Measurements from ENCODE around the gene RCBTB1.

The RCBTB1 gene

DNA sequence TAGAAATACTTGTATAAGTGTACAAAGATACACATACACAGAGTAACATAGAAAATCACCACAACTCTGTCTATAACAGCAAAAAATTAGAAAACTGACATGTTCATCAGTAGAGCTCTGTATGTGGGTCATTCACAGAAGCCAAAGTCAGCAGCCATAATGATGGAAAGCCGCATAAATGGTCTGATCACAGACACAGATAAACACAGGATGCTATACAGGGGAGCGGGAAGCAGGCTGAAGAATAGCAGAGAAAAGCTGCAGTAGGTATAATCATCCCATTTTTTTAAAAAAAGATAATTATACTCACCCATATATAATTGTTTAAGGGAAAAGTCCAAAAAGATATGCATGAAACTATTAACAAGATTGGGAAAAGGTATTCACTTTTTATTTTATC, 31.5 kb downstream of the RCBTB1 start:
- DNase-seq: no peak

DNA sequence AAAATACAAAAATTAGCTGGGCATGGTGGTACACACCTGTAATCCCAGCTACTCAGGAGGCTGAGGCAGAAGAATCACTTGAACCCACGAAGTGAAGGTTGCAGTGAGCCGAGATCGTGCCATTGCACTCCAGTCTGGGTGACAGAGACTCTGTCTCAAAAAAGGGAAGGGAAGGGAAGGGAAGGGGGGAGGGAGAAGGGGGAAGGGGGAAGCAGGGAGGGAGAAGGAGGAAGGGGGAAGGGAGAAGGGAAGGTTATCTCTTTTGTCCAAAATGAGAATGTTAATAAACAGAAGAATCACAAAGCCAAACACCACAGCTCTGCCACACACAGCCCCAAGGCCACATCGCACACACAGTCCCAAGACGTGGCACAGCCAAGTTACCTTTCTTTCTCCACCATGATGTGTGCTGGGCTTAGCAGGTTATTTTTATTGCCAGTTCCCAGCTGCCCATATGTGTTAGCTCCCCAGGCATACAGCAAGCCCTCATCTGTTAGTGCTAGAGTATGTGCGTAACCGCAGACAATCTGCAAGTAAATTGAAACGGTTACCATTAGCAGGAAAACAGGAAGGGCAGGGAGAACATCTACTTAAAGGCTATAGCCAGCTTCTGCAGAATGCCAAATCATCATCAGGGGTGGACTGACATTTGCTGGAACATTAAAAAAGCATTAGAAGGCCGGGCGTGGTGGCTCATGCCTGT, 34.3 kb downstream of the RCBTB1 start:
- no peak for DNase-seq

DNA sequence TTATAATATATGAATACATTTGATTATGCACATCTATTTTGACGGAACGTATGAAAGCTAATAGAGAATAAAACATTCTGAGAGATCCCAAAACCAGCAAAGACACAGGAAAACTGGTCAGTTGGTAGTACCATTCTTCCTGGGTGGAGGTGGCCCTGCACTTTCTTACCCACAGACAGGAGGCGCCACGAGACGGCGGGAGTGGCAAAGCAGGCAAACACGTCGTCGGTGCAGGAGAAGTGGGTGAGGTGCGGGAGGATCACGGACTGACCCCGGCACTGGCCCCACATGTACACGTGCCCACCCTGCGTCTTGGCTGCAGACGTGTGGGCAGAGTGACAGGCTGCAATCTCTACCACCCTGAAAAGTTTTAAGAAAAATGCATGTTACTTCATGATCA, 36.1 kb downstream of the RCBTB1 start:
- no peak for DNase-seq

DNA sequence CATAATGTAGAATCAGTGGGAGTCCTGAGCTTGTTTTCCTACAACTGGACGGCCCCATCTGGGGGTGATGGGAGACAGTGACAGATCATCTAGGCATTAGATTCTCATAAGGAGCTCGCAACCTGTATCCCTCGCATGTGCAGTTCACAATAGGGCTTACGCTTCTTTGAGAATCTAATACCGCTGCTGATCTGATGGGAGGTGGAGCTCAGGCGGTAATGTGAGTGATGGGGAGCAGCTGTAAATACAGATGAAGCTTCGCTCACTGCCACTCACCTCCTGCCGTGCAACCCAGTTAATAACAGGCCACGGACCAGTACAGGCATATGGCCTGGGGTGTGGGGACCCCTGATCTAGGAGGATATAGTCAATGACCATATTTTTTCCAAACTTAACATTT, 38.8 kb downstream of the RCBTB1 start:
- DNase-seq: no peak

DNA sequence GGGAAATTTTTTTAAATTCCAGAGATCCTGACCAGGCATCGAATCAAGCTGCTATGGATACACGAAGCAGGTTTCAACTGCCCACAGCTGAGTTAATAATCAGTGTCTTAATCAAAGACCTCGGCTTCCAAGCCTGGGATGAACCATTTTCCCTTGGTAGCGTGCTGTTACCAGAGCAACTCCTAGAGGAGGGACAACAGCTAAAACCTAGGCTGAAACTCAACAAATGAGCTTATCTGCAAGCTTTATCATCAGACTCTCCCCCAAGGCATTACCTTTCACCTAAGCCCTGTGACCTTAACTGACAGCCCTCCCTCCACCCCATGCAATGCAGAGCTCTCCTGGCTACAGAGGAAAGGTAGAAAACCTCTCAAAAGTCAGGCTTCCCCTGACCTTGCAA, 39.7 kb downstream of the RCBTB1 start:
- DNase-seq: no peak

DNA sequence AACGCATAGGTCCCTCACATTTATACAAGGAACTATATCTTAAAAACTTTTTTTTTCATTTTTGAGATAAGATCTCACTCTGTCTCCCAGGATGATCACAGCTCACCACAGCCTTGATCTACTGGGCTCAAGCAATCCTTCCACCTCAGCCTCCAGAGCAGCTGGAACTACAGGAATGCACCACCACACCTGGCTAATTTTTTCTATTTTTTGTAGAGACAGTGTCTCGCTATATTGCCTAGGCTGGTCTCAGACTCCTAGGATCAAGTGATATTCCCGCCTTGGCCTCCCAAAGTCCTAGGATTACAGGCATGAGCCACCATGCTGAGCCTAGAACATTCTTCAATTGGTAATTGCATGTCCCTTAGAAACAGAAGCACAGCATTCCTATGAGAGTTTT, 41.7 kb downstream of the RCBTB1 start:
- DNase-seq: no peak

DNA sequence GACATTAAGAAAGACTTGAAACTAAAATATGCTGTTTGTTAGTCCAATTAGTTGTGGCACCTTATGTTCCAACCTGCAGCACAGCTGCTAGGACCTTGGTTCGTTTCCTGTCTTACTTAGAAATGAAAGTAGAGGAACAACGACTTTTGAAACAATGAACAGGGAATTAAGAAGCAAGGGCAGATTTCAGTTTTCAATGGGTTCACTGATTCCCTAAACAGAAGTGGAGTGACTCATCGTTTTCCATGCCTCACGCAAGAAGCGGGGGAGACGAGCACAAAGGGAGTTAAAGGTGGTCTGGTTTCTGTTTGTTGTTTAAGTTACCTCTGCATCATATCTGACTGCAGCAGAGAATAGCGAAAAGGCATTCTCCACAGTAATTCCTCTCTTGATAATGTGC, 44.8 kb downstream of the RCBTB1 start:
- no peak for DNase-seq

DNA sequence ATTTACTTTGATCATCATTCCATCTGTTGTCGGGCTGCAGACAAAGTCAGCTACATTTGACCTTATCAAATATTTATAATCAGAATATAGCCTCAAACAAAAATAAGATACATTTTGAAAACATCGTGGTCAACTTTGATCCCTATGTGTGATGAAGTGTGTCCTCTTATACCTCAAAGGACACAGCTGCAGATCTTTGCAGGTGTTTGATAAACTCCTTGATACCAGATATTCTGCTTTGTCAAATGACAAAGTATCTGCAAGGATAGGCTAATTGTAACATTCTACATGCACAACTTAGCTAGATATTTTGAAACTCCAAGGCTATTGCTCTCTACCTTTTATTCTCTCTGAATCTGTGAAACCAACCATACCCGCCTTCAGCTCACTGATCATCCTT, 45.6 kb downstream of the RCBTB1 start:
- DNase-seq: no peak

DNA sequence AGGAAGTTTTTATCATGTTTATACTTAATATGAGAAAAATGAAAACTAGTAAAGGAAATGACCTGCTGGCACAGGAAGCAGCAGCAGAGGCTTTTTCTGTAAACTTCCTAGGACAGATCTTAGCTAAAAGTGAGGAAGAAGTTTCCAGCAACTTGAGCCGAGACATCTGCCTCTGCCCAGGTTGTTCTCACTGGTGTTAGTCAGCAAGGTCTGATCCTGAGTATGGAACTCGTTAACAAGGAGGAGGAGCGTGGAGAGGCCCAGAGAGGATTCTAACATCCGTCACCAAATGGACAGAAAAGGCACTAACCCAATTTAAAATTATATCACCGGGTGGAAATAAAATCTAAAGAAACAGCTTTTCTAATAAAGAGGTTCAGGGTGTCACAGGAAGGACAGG, 46.0 kb downstream of the RCBTB1 start:
- DNase-seq: no peak

DNA sequence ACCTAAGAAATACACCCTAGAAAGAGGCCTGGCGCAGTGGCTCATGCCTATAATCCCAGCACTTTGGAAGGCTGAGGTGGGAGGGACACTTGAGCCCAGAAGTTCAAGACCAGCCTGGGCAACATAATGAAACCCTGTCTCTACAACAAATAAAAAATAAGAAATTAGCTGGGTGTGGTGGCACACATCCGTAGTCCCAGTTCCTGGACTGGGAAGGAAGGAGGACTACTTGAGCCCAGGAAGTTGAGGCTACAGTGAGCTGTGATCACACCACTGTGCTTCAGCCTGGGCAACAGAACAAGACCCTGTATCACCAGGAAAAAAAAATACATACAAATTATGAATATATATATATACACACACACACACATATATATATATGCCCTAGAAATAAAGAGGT, 47.0 kb downstream of the RCBTB1 start:
- no peak for DNase-seq

DNA sequence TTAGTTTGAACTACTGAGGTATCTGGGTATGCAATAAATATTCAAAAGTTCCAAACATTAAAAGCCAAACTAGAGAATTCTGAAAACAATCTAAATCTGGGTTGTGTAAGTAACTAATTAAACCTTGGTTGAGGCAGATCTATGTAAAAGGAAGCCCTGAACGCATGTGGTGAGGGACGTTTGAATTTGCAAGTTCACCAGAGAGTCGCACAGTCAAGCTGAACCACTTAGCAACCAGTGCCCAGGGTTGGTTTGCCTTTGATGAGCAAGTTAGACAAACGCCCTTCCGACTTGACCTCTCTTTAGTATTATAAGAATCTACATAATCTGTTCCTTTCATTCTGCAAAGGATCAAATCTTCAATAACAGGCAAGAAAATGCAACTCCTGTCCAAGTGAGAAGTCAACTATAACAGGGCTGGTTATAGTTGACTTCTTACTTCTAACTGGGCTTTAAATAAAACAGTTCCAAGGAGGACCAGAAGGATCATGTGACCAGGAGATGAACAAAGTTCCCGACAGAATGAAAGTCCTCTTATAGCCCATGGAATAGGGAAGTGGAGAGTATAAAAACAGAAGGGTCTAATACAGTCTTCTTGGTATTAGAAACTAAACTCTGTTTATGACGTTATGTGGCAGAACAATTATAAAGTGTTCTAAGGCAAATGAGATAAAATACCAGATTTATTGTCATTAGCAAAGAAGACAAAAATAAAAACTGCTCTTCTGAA, 49.0 kb downstream of the RCBTB1 start:
- DNase-seq: no peak

DNA sequence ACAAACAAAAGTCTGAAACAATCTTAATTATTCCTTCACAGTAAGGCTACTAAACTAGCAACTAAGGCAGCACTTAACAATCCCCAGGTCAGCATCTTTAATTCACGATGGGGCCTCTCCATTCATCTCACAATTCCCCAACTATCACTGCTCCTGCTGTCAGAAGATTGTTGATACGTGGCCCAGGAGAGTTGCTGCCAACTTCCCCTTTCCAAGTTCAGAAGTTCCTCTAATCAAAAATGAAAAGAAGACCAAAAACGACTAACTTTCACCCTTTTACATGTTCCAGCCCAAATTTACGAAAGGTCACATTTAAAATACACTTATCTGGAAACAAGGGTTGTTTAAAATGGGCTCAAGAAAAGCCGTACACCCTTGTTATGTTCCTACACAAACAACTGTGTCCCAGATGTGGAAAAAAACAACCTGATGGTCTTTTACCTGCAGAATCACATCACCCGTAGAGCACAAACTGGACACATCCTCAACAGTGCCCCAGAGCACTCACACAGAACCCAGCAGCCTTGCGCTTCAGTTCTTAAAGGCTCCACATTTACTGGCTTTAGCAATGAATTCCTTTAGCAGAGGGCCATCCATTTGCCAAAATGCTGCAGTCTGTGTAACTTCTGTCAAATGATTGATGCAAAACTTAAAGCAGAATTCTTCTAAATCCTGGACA, 51.6 kb downstream of the RCBTB1 start:
- DNase-seq: no peak

DNA sequence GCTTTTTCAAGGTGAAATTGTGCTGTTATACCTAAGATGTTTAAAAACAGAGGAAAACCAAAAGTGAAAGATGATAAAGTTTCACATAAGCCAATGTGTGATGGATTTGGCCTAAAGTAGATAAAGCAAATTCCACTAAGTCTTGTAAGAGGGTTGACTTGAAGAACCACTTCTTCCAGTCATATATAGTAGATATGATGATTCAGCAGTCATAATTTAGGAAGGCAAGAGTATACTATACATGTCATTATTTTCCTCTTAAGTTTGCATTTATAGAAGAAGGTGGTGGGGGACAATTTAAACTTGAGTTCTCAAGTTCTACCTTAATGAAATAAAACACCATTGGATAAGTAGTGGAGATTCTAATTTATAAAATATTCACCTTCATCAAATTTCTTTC, 52.3 kb downstream of the RCBTB1 start:
- no peak for DNase-seq

DNA sequence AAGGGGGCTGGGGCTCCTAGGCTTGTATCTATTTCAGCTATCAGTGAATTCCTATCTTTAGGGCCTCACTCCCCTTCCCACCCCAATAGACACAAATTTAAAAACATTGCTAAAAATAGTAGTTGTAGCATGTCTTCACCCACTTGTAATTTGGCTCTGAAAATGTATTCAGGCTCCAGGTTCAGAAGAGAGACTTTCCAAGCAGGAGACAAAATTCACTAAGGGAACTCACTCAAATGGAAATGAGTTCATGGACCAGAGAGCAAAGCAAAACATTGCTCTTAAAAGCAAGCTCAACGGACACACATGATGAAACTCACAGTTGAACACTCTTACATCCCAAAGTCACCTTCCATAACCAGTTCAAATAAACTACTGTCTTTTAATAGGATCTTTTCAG, 52.8 kb downstream of the RCBTB1 start:
- no peak for DNase-seq

DNA sequence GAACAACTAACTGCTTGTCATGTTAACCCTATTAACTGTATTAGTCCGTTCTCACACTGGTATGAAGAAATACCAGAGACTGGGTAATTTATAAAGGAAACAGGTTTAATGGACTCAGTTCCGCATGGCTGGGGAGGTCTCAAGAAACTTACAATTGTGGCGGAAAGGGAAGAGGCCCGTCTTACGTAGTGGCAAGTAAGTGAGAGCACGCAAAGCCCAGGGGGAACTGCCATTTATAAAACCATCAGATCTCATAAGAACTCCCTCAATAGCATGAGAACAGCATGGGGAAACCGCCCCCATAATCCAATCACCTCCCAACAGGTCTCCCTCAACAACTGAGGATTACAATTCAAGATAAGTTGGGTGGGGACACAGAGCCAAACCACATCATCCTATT, 54.9 kb downstream of the RCBTB1 start:
- no peak for DNase-seq

DNA sequence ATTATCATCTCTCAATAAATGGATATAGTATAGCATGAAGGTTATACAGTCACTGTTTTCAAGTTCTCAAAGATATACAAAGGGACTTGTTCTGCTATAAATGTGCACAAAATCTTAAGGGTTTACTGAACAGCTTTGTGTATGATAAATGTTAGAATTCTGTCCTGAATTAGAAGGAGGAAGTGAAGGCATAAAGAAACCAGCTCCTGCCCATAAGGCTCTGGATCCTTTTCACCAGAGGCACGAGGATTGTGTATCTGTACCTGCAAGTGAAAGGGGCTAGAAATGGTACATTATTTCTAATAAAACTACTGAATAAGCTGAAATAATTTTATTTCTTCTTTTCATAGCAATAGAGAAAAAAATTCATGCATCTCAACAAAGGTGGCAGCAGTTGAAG, 57.2 kb downstream of the RCBTB1 start:
- no peak for DNase-seq

DNA sequence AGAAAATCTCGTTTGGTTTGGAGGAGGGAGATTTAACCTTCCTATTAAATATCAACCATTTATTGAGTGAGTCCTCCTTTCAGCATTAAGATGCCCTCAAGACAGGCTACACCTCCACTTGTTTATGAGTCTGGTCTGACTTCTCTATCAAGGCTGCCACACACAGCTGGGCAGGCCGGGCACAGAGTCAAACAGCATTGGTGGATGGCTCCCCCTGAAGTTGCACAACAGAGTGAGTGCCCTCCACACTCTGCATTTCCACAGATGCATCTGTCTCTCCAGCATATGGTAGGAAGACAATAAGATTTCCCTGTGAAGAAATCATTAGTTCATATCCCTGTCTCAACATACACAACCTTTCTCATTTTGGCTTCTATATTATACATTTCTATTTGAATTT, 58.2 kb downstream of the RCBTB1 start:
- DNase-seq: no peak

DNA sequence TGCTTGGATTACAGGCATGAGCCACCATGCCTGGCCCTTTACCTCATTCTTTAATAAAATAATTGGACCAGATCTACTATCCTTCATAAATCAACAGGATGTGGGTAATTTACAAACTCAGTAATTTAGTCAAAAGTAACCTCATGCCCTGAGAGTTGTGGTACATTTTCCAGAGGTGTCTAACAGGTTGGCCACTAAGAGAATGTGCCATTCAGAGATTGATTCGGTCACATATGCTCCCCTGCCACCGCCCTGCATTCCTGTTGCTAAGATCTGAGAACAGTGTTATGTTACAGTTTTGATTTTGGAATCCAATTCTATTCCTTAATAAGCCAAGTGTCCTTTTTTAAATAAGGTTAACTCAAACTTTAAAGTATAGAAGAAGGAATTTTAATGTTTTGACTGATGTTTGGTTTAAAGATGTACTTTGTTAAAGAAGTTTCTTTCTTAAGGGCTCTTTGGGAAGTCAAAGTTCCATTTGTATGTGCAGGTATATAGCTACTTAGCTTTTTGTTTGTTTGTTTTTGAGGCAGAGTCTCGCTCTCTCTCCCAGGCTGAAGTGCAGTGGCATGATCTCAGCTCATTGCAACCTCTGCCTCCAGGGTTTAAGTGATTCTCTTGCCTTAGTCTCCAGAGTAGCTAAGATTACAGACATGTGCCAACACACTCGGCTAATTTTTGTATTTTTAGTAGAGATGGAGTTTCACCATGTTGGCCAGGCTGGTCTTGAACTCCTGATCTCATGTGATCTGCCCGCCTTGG, 60.4 kb downstream of the RCBTB1 start:
- no peak for DNase-seq

DNA sequence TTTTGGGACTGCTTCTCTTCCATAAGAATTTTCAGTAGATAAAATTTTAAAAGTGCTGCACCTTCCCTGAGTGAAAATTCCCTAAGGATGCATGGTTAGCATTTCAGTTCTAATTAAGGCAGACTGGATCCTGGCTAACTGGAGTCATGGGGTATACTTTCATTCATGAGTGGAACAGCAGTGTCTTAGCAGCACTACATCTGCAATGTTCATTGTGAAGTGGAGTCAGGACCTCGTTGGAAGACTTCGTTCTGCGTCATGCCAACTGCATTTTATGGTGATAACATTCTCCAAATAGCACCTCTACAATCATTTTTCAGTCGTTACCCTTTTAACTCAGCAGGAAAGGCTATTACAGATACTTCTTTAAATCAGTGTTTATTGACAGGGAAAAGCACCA, 64.1 kb downstream of the RCBTB1 start:
- no peak for DNase-seq

DNA sequence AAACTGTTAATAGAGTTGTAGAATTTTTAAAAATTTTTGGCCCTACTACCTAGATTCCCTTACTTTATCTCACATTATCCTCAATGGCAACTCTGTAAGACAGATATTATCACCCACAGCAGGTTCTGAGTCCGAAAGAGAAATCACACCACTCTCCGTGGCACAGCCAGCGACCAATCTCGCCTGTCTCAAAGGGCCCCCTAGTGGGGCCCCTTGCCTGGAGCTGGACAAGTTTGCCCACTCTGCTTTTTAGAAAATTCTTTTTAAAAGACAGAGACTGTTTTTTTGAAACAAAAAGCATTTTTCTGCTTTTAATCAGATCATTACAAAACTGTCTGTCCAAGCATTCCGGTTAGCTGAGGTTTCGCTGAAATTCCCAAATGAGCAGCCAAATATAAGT, 67.9 kb downstream of the RCBTB1 start:
- no peak for DNase-seq

DNA sequence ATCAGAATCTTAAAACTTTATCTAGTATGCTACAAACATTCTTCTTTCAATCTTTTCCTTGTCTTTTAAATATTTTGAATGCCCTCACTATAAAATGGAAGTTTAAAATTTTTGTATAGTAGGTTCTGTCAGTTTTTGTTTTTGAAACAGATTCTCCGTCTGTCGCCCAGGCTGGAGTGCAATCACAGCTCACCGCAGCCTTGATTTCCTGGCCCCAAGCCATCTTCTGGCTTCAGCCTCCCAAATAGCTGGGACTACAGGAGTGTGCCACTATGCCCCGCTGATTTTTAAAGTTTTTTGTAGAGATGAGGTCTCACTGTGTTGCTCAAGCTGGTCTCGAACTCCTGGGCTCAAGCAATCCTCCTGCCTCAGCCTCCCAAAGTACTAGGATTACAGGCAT, 68.9 kb downstream of the RCBTB1 start:
- DNase-seq: no peak

DNA sequence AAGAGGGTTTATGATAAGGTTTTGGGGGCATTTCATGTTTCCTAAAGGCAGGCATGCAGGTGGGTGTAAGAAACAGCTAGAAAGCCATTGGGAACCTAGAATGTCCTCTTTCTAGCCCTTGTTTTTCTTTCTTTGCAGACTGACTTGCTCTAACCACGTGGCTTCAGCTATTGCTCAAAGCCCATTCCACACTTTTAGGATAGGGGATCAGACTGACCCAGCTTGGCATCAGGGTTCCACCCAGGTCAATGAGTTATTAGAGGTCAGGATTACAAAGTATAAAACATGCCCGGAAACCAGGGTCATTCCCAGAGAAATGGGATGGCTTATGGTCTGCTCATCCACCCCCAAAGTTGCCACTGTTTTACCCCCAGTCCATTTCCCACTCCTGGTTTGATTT, 72.8 kb downstream of the RCBTB1 start:
- DNase-seq: no peak

DNA sequence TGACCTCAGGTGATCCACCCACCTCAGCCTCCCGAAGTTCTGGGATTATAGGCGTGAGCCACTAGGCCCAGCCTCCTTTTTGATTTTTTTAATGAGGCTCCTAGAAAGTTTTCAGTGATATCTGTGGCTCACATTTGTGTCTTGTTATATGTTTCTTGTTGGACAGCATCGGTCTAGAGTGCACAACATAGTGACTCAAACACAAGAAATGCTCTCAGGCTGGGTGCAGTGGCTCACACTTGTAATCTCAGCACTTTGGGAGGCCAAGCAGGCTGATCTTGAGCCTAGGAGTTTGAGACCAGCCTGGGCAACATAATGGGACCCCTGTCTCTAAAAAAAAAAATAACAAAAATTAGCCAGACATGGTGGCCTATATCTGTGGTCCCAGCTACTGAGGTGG, 81.4 kb downstream of the RCBTB1 start:
- DNase-seq: no peak

DNA sequence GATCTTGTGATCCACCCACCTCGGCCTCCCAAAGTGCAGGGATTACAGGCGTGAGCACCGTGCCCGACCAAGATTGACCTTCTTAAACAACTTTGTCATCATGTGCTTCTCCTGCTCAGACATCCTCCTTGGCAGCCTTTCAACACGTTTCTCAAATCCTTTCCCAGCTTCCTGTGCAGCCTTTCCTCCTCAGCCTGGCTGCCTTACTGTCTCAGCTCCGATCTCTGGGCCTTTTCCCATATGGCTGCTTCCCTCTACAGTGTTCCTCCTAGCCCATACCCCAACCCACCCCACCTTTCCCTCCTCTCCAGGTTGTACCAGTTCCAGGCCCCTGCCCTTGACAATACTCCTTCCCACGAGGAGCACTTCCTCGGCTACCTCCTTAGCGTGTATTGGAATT, 82.4 kb downstream of the RCBTB1 start:
- no peak for DNase-seq

Data from effector CD8-positive, alpha-beta T cell (primary cell).